OCI-LY3 (cell line): Measurements from ENCODE around the gene RAD21L1.
"Not testable (repeated sequence)": the region's sequence is repeated elsewhere in the genome, so short reads cannot be mapped to it uniquely, and the experiment has no call there.

Experiments used
- H2AFZ ChIP-seq: fragments of 200-600, 300-600 bp; shearing (Covaris generic); 2 replicates; pipeline ENCODE4 v1.6.0; 2014; ENCODE audit warnings: antibody characterized with exemption, low read depth, low read length
- H3K27ac ChIP-seq: fragments of 200-600, 300-600 bp; sonication (generic); 2 replicates; pipeline ENCODE4 v1.5.1; 2014; ENCODE audit warnings: mild to moderate bottlenecking, low read length, moderate library complexity, mixed read lengths
- H3K27me3 ChIP-seq: fragments of 200-600, 300-600 bp; sonication (generic); 2 replicates; pipeline ENCODE4 v1.6.1; 2014; ENCODE audit warnings: low read depth, low read length, mixed read lengths
- H3K36me3 ChIP-seq: fragments of 200-600, 300-600 bp; sonication (generic); replicated peaks from 2 replicates; pipeline ENCODE3; 2014; ENCODE audit warnings: low read depth, low read length, mixed read lengths
- H3K4me1 ChIP-seq: fragments of 300-600, 200-600 bp; sonication (generic); 2 replicates; pipeline ENCODE4 v1.6.1; 2014; ENCODE audit warnings: low read length, mixed read lengths
- H3K4me2 ChIP-seq: fragments of 200-600, 300-600 bp; sonication (generic); 2 replicates; pipeline ENCODE4 v1.6.1; 2014; ENCODE audit warnings: low read length, mixed read lengths
- H3K4me3 ChIP-seq: fragments of 300-600, 200-600 bp; sonication (generic); 2 replicates; pipeline ENCODE4 v1.5.1; 2014; ENCODE audit warnings: antibody characterized with exemption, mild to moderate bottlenecking, low read length, moderate library complexity
- H3K79me2 ChIP-seq: fragments of 300-600, 200-600 bp; shearing (Covaris generic); 2 replicates; pipeline ENCODE4 v1.6.1; 2014; ENCODE audit warnings: mild to moderate bottlenecking, low read length, mixed read lengths
- H3K9ac ChIP-seq: fragments of 300-600, 200-600 bp; shearing (Covaris generic); 2 replicates; pipeline ENCODE4 v1.6.0; 2014; ENCODE audit warnings: mild to moderate bottlenecking, low read length, moderate library complexity
- H3K9me3 ChIP-seq: fragments of 200-600, 300-600 bp; shearing (Covaris generic); 2 replicates; pipeline ENCODE4 v1.6.1; 2014; ENCODE audit warnings: low read length, mixed read lengths; ENCODE audit not compliant: insufficient read depth
- H4K20me1 ChIP-seq: fragments of 200-600, 300-600 bp; sonication (generic); 2 replicates; pipeline ENCODE4 v1.6.1; 2016; ENCODE audit warnings: low read length, mixed read lengths; ENCODE audit not compliant: insufficient read depth
- CTCF ChIP-seq: fragments of 200-600, 300-600 bp; sonication (generic); IDR thresholded peaks from 2 replicates; pipeline ENCODE4 v1.5.1; 2014; ENCODE audit warnings: antibody characterized with exemption, low read length, low read depth
- EZH2phosphoT487 ChIP-seq: fragments of 200-600 bp; shearing (Covaris generic); IDR thresholded peaks from 2 replicates; pipeline ENCODE4 v1.6.1; 2018; ENCODE audit warnings: antibody characterized with exemption, mixed run types, low read depth

The RAD21L1 gene

GRCh38 chr20:1242530-1242929 lies 16.7 kb downstream of the RAD21L1 start:
- Histone ChIP-seq H3K27me3 (peaks cover 13% of the 10 kb centered on the region), H3K27ac (no peak overlapping the region), H3K36me3 (no peaks in the 10 kb centered on the region), H3K79me2 (no peaks in the 10 kb centered on the region), H3K4me1 (no peaks in the 10 kb centered on the region), H2AFZ (no peak overlapping the region), H3K4me3 (no peak overlapping the region), H3K4me2 (no peak overlapping the region), H3K9me3 (no peaks in the 10 kb centered on the region), H4K20me1 (no peaks in the 10 kb centered on the region), H3K9ac (no peak overlapping the region)
- TF ChIP-seq EZH2phosphoT487, result no peak
- TF ChIP-seq CTCF, result no peak

GRCh38 chr20:1245578-1245977 lies 19.7 kb downstream of the RAD21L1 start:
- Histone ChIP-seq H3K9ac (no peak overlapping the region), H2AFZ (no peak overlapping the region), H3K79me2 (no peaks in the 10 kb centered on the region), H3K4me2 (no peak overlapping the region), H3K36me3 (no peaks in the 10 kb centered on the region), H4K20me1 (no peaks in the 10 kb centered on the region), H3K4me1 (no peaks in the 10 kb centered on the region), H3K27ac (no peak overlapping the region), H3K4me3 (no peak overlapping the region), H3K27me3 (peaks cover 12% of the 10 kb centered on the region), H3K9me3 (no peaks in the 10 kb centered on the region)
- TF ChIP-seq CTCF, result no peak

- Histone ChIP-seq H3K27me3 (peaks cover 9% of the 10 kb centered on the region; the same call in 1 of the 2 replicates), H2AFZ (no peak overlapping the region), H3K4me1 (no peaks in the 10 kb centered on the region), H3K27ac (no peak overlapping the region), H3K4me3 (no peak overlapping the region), H3K4me2 (no peak overlapping the region), H4K20me1 (no peaks in the 10 kb centered on the region), H3K9ac (no peak overlapping the region), H3K9me3 (no peaks in the 10 kb centered on the region), H3K79me2 (no peaks in the 10 kb centered on the region), H3K36me3 (no peaks in the 10 kb centered on the region)
- TF ChIP-seq CTCF (no peak), EZH2phosphoT487 (no peak)
Observed at GRCh38 chr20:1247689-1248088, 21.8 kb downstream of the RAD21L1 start.

- H3K4me2 ChIP-seq, H3K36me3 ChIP-seq, H3K9me3 ChIP-seq, H4K20me1 ChIP-seq, H3K4me1 ChIP-seq, H3K27ac ChIP-seq, H3K9ac ChIP-seq, H2AFZ ChIP-seq, H3K79me2 ChIP-seq, H3K4me3 ChIP-seq: not testable (repeated sequence)
- H3K27me3 ChIP-seq, result peaks cover 19% of the 10 kb centered on the region; the same call in 1 of the 2 replicates
Observed at GRCh38 chr20:1250282-1250681, 24.4 kb downstream of the RAD21L1 start.

GRCh38 chr20:1252416-1252815 lies 26.6 kb downstream of the RAD21L1 start:
- no peak for TF ChIP-seq EZH2phosphoT487
- peaks cover 22% of the 10 kb centered on the region for H3K27me3 ChIP-seq
- H3K4me3 ChIP-seq, result no peak overlapping the region
- H3K4me1 ChIP-seq, result no peaks in the 10 kb centered on the region
- H3K36me3 ChIP-seq, result no peaks in the 10 kb centered on the region
- no peaks in the 10 kb centered on the region for H4K20me1 ChIP-seq
- no peak overlapping the region for H3K9ac ChIP-seq
- H3K27ac ChIP-seq, result no peak overlapping the region
- H3K79me2 ChIP-seq, result no peaks in the 10 kb centered on the region
- H2AFZ ChIP-seq, result no peak overlapping the region
- H3K9me3 ChIP-seq, result no peaks in the 10 kb centered on the region
- no peak overlapping the region for H3K4me2 ChIP-seq
